H9 (cell line): ENCODE measurements around the gene MRPS18B. TPM values are rescaled to one million over a fixed set of nuclear protein-coding genes. Genes with fewer than 3 reads are reported as not detected.
A peak's percentile ranks its signal among the peaks of the same experiment; 100 is the strongest.

Source experiments
- DNase-seq: peaks from one replicate; pipeline ENCODE4 v3.0.0-alpha.2; 2017
- H2AFZ ChIP-seq: one replicate; pipeline ENCODE4 v1.6.1; 2013; ENCODE audit warnings: mild to moderate bottlenecking, low read length, control low read depth, moderate library complexity
- H2AK5ac ChIP-seq: 2 replicates; pipeline ENCODE4 v1.6.1; 2013; ENCODE audit warnings: low read length, control low read depth, mixed read lengths; ENCODE audit not compliant: insufficient read length
- H2BK120ac ChIP-seq: one replicate; pipeline ENCODE4 v1.6.1; 2013; ENCODE audit warnings: low read depth, mild to moderate bottlenecking, low read length, control low read depth, inconsistent platforms; ENCODE audit not compliant: poor library complexity, severe bottlenecking
- H2BK12ac ChIP-seq: 2 replicates; pipeline ENCODE4 v1.6.1; 2013; ENCODE audit warnings: low read length, control low read depth, mixed read lengths, low read depth; ENCODE audit not compliant: insufficient read length
- H2BK15ac ChIP-seq: 2 replicates; pipeline ENCODE4 v1.6.1; 2013; ENCODE audit warnings: low read depth, low read length, control low read depth
- H2BK20ac ChIP-seq: one replicate; pipeline ENCODE4 v1.6.1; 2013; ENCODE audit warnings: low read depth, mild to moderate bottlenecking, low read length, control low read depth, inconsistent platforms; ENCODE audit not compliant: poor library complexity, severe bottlenecking
- H2BK5ac ChIP-seq: 2 replicates; pipeline ENCODE4 v1.6.1; 2013; ENCODE audit warnings: low read length, control low read depth, mixed read lengths; ENCODE audit not compliant: insufficient read length
- H3K14ac ChIP-seq: 2 replicates; pipeline ENCODE4 v1.6.1; 2013; ENCODE audit warnings: low read length, control low read depth; ENCODE audit not compliant: insufficient read depth
- H3K18ac ChIP-seq: 2 replicates; pipeline ENCODE4 v1.6.1; 2013; ENCODE audit warnings: low read depth, mild to moderate bottlenecking, mixed read lengths, low read length, control low read depth; ENCODE audit not compliant: insufficient read length
- H3K23ac ChIP-seq: 2 replicates; pipeline ENCODE4 v1.6.1; 2013; ENCODE audit warnings: low read length, control low read depth, mixed read lengths, low read depth; ENCODE audit not compliant: insufficient read length
- H3K23me2 ChIP-seq: 2 replicates; pipeline ENCODE4 v1.6.1; 2013; ENCODE audit warnings: low read depth, mild to moderate bottlenecking, mixed read lengths, low read length, control low read depth; ENCODE audit not compliant: insufficient read length, poor library complexity, severe bottlenecking
- H3K27ac ChIP-seq: 2 replicates; pipeline ENCODE4 v1.5.1; 2013; ENCODE audit warnings: low read length, control low read depth, mixed read lengths, low read depth; ENCODE audit not compliant: insufficient read length
- H3K27me3 ChIP-seq: 2 replicates; pipeline ENCODE4 v1.6.1; 2013; ENCODE audit warnings: low read length, control low read depth, inconsistent platforms; ENCODE audit not compliant: insufficient read depth
- H3K4ac ChIP-seq: 2 replicates; pipeline ENCODE4 v1.6.1; 2013; ENCODE audit warnings: low read depth, mild to moderate bottlenecking, control low read depth, inconsistent platforms, low read length, moderate library complexity
- H3K4me1 ChIP-seq: 2 replicates; pipeline ENCODE4 v1.6.1; 2013; ENCODE audit warnings: low read length, control low read depth, inconsistent platforms; ENCODE audit not compliant: insufficient read depth
- H3K4me2 ChIP-seq: 2 replicates; pipeline ENCODE4 v1.6.1; 2013; ENCODE audit warnings: low read length, control low read depth, mixed read lengths; ENCODE audit not compliant: insufficient read length, insufficient read depth
- H3K56ac ChIP-seq: 2 replicates; pipeline ENCODE4 v1.6.1; 2013; ENCODE audit warnings: low read depth, mild to moderate bottlenecking, mixed read lengths, low read length, control low read depth; ENCODE audit not compliant: insufficient read length
- H3K79me1 ChIP-seq: 2 replicates; pipeline ENCODE4 v1.6.1; 2013; ENCODE audit warnings: low read depth, mild to moderate bottlenecking, moderate library complexity, low read length, control low read depth, inconsistent platforms; ENCODE audit not compliant: insufficient read depth, poor library complexity, severe bottlenecking
- H3K79me2 ChIP-seq: 2 replicates; pipeline ENCODE4 v1.6.1; 2013; ENCODE audit warnings: low read length, control low read depth, inconsistent platforms; ENCODE audit not compliant: insufficient read depth
- H3K9ac ChIP-seq: 2 replicates; pipeline ENCODE4 v1.6.1; 2013; ENCODE audit warnings: low read length, control low read depth, mixed read lengths; ENCODE audit not compliant: insufficient read length; ENCODE audit errors: extremely low read depth
- H3K9me3 ChIP-seq: one replicate; pipeline ENCODE4 v1.6.1; 2013; ENCODE audit warnings: low read depth, low read length, inconsistent platforms; ENCODE audit not compliant: control insufficient read depth
- H3T11ph ChIP-seq: one replicate; pipeline ENCODE4 v1.6.1; 2013; ENCODE audit warnings: mild to moderate bottlenecking, low read length, control low read depth, inconsistent platforms
- H4K20me1 ChIP-seq: one replicate; pipeline ENCODE4 v1.6.1; 2013; ENCODE audit not compliant: control insufficient read depth, insufficient read length, insufficient read depth
- H4K5ac ChIP-seq: 2 replicates; pipeline ENCODE4 v1.6.1; 2013; ENCODE audit warnings: low read depth, mild to moderate bottlenecking, mixed read lengths, low read length, control low read depth; ENCODE audit not compliant: insufficient read length
- H4K8ac ChIP-seq: replicated peaks from 2 replicates; pipeline ENCODE4 v1.6.1; 2013; ENCODE audit warnings: low read length, control low read depth, mixed read lengths, low read depth; ENCODE audit not compliant: insufficient read length
- H4K91ac ChIP-seq: 2 replicates; pipeline ENCODE4 v1.6.1; 2013; ENCODE audit warnings: low read depth, mild to moderate bottlenecking, moderate library complexity, mixed read lengths, low read length, control low read depth; ENCODE audit not compliant: insufficient read length
- H3K27ac Mint-ChIP-seq, 3 experiments: 2 replicates in 2 of 3; 3 replicates in 1 of 3; pipeline ENCODE4 v1.8.0; 2020 to 2021; ENCODE audit warnings: mixed read lengths in 3 of 3, mild to moderate bottlenecking in 1 of 3, moderate library complexity in 1 of 3
- H3K27me3 Mint-ChIP-seq: 2 replicates; pipeline ENCODE4 v1.8.0; 2021; ENCODE audit warnings: low read depth, mild to moderate bottlenecking, moderate library complexity, mixed read lengths
- H3K36me3 Mint-ChIP-seq, 3 experiments: 2 replicates in 2 of 3; 3 replicates in 1 of 3; pipeline ENCODE4 v1.8.0; 2020 to 2021; ENCODE audit warnings: low read depth in 3 of 3, mixed read lengths in 3 of 3; ENCODE audit not compliant: insufficient read depth in 1 of 3
- H3K4me1 Mint-ChIP-seq, 2 experiments: 2 replicates each; pipeline ENCODE4 v1.8.0; 2020; ENCODE audit warnings: mixed read lengths in 2 of 2
- H3K4me3 Mint-ChIP-seq, 2 experiments: 2 replicates in 1 of 2; 3 replicates in 1 of 2; pipeline ENCODE4 v1.8.0; 2020 to 2021; ENCODE audit warnings: mild to moderate bottlenecking in 2 of 2, mixed read lengths in 2 of 2, moderate library complexity in 1 of 2
- H3K9me3 Mint-ChIP-seq, 2 experiments: 2 replicates in 1 of 2; 3 replicates in 1 of 2; pipeline ENCODE4 v1.8.0; 2020; ENCODE audit warnings: mild to moderate bottlenecking in 2 of 2, mixed read lengths in 2 of 2, moderate library complexity in 1 of 2
- WGBS: extraction: QIAGEN DNeasy Blood & Tissue Kit; methylation state at CpG from one replicate; pipeline ENCODE4 v1.1.7; 2013; ENCODE audit warnings: missing lambda C conversion rate, low lambda C conversion rate, mixed read lengths; ENCODE audit not compliant: insufficient read length; ENCODE audit errors: extremely low coverage; 5-methylcytosine and 5-hydroxymethylcytosine counted together
- total RNA-seq: library from RNA; stranded (reverse); gene quantifications from 2 replicates; pipeline ENCODE4 v1.2.1, GENCODE V29; 2021
- TF ChIP-seq, protein P1 (sequence below): fragments of 200-600 bp; sonication (generic); conservative IDR thresholded peaks from 3 replicates; pipeline ENCODE4 v1.8.0; 2021; ENCODE audit warnings: antibody characterized with exemption, mild to moderate bottlenecking

The MRPS18B gene
- total RNA-seq, 1 experiment from 2014 or later = 54.0 TPM

DNA sequence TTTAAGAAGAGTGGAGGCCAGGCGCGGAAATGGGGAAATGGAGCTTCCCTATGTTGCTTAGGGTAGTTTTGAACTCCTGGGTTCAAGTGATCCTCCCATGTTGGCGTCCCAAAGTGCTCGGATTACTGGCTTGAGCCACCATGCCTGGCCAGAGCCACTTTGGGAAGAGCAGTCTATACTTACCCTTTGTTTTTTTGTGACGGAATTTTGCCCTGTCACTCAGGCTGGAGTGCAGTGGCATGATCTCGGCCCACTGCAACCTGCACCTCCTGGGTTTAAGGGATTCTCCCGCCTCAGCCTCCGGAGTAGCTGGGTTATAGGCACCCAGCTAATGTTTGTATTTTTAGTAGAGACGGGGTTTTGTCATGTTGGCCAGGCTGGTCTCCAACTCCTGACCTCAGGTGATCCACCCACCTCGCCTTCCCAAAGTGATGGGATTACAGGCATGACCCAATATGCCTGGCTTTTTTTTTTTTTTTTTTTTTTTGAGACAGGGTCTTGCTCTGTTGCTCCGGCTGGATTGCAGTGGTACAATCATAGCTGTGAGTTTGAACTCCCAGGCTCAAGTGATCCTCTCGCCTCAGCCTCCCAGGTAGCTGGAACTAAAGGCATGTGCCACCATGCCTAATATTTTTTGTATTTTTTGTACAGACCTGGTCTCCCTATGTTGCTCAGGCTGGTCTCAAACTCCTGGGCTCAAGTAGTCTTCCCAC is 18.6 kb upstream of the MRPS18B start:
- Histone ChIP-seq H3K23ac (no peak overlapping the region), H4K5ac (no peak overlapping the region), H2BK5ac (no peak overlapping the region), H3K14ac (no peak overlapping the region), H3K79me2 (no peaks in the 10 kb centered on the region), H4K20me1 (peaks cover 3% of the 10 kb centered on the region), H4K91ac (no peak overlapping the region), H4K8ac (no peak overlapping the region), H2BK120ac (no peak overlapping the region), H3K27ac (no peak overlapping the region), H3K9ac (no peak overlapping the region), H3K56ac (no peak overlapping the region), H3K27me3 (no peaks in the 10 kb centered on the region), H2AK5ac (no peak overlapping the region), H2BK15ac (no peak overlapping the region), H3K18ac (no peak overlapping the region), H3K4me2 (no peak overlapping the region), H3K4me1 (no peaks in the 10 kb centered on the region), H3K9me3 (no peaks in the 10 kb centered on the region), H2AFZ (no peak overlapping the region), H3K4ac (no peak overlapping the region), H3T11ph (no peak overlapping the region), H3K23me2 (no peaks in the 10 kb centered on the region), H2BK12ac (no peak overlapping the region), H2BK20ac (no peak overlapping the region), H3K79me1 (no peaks in the 10 kb centered on the region)
- Mint-ChIP-seq H3K4me1 (peaks cover 0 to 2% of the 10 kb centered on the region in 2 experiments; a peak in 1 of 4 replicates), H3K36me3 (peaks cover 36 to 67% (median 57%) of the 10 kb centered on the region in 3 experiments), H3K27ac (peak overlapping the region in 1 of 3 experiments; percentile 87; a peak in 3 of 7 replicates), H3K4me3 (no peak overlapping the region), H3K9me3 (no peaks in the 10 kb centered on the region), H3K27me3 (no peaks in the 10 kb centered on the region; the same call in none of the 2 replicates)
- no peak for DNase-seq
- TF ChIP-seq, protein P1, sequence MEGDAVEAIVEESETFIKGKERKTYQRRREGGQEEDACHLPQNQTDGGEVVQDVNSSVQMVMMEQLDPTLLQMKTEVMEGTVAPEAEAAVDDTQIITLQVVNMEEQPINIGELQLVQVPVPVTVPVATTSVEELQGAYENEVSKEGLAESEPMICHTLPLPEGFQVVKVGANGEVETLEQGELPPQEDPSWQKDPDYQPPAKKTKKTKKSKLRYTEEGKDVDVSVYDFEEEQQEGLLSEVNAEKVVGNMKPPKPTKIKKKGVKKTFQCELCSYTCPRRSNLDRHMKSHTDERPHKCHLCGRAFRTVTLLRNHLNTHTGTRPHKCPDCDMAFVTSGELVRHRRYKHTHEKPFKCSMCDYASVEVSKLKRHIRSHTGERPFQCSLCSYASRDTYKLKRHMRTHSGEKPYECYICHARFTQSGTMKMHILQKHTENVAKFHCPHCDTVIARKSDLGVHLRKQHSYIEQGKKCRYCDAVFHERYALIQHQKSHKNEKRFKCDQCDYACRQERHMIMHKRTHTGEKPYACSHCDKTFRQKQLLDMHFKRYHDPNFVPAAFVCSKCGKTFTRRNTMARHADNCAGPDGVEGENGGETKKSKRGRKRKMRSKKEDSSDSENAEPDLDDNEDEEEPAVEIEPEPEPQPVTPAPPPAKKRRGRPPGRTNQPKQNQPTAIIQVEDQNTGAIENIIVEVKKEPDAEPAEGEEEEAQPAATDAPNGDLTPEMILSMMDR = no peak
- no CpG with 5 or more reads among the region's 12 CpGs for WGBS
